Chondrocyte (in vitro differentiated cells): Measurements from ENCODE around the gene WDFY1. TPM values are rescaled to one million over a fixed set of nuclear protein-coding genes. Genes with fewer than 3 reads are reported as not detected.

Experiments used
- DNase-seq: peaks from one replicate; pipeline ENCODE4 v3.0.0; 2021; ENCODE audit warnings: mixed read lengths, low spot score
- H3K27ac Mint-ChIP-seq: one replicate; pipeline ENCODE4 v1.8.0; 2021; ENCODE audit warnings: mild to moderate bottlenecking, moderate library complexity, mixed read lengths; ENCODE audit not compliant: unreplicated experiment
- H3K27me3 Mint-ChIP-seq: 2 replicates; pipeline ENCODE4 v1.8.0; 2021; ENCODE audit warnings: low read depth, mixed read lengths
- H3K36me3 Mint-ChIP-seq: 2 replicates; pipeline ENCODE4 v1.8.0; 2021; ENCODE audit warnings: low read depth, mixed read lengths
- H3K4me1 Mint-ChIP-seq: 2 replicates; pipeline ENCODE4 v1.8.0; 2021; ENCODE audit warnings: low read depth, mild to moderate bottlenecking, mixed read lengths
- H3K4me3 Mint-ChIP-seq: one replicate; pipeline ENCODE4 v1.8.0; 2021; ENCODE audit warnings: mild to moderate bottlenecking, moderate library complexity, mixed read lengths; ENCODE audit not compliant: unreplicated experiment
- H3K9me3 Mint-ChIP-seq: 2 replicates; pipeline ENCODE4 v1.8.0; 2021; ENCODE audit warnings: low read depth, mixed read lengths
- CTCF ChIP-seq: fragments of 200-600 bp; sonication (generic); IDR thresholded peaks from 2 replicates; pipeline ENCODE4 v1.5.0; 2021; ENCODE audit warnings: antibody characterized with exemption, mild to moderate bottlenecking, moderate library complexity
- long read RNA-seq: library from polyadenylated mRNA; stranded (forward); transcript quantifications from one replicate; pipeline ENCODE4 v2.0.0, GENCODE V29; 2021
- total RNA-seq: library from RNA; stranded (reverse); gene quantifications from 3 replicates; pipeline ENCODE4 v1.2.1, GENCODE V29; 2021

The WDFY1 gene
- total RNA-seq: 52.3 to 68.0 TPM (median 61.3 TPM) in 3 replicates
- long read RNA-seq, full-length matches to known transcripts: 72 of 84 reads
- long read RNA-seq, partial matches to known transcripts: 1 of 84 reads
- long read RNA-seq, other reads (novel, unspliced or antisense): 11 of 84 reads

GRCh38 chr2:223944703-223945531 lies at the start of gene WDFY1:
Gene WDFY1 (minus strand): TSS chr2:223945335. CDS start chr2:223945284, 51 bp downstream.
- no peaks in the 10 kb centered on the region for H3K27me3 Mint-ChIP-seq
- peak; percentile 97 for DNase-seq
- H3K36me3 Mint-ChIP-seq: peaks cover 2% of the 10 kb centered on the region
- peak within 1 kb of the TSS; percentile 98 for H3K27ac Mint-ChIP-seq
- TF ChIP-seq CTCF: no peak
- peaks cover 3% of the 10 kb centered on the region for H3K9me3 Mint-ChIP-seq
- H3K4me3 Mint-ChIP-seq: peak within 1 kb of the TSS; percentile 95
- H3K4me1 Mint-ChIP-seq: peaks cover 28% of the 10 kb centered on the region

- Mint-ChIP-seq H3K36me3 (peaks cover 8% of the 10 kb centered on the region), H3K9me3 (peaks cover 7% of the 10 kb centered on the region), H3K4me3 (no peak overlapping the region), H3K4me1 (peaks cover 15% of the 10 kb centered on the region), H3K27ac (peak overlapping the region; percentile 91), H3K27me3 (no peaks in the 10 kb centered on the region)
- TF ChIP-seq CTCF: no peak
- DNase-seq: no peak
Observed at GRCh38 chr2:223994562-223995162, 49.5 kb upstream of the WDFY1 start.

GRCh38 chr2:223993634-223994232 lies 48.6 kb upstream of the WDFY1 start:
- Mint-ChIP-seq H3K27me3 (no peaks in the 10 kb centered on the region), H3K4me1 (peaks cover 18% of the 10 kb centered on the region), H3K36me3 (peaks cover 8% of the 10 kb centered on the region), H3K27ac (no peak overlapping the region), H3K9me3 (peaks cover 7% of the 10 kb centered on the region), H3K4me3 (no peak overlapping the region)
- no peak for DNase-seq
- peak; percentile 90 for TF ChIP-seq CTCF

GRCh38 chr2:223991611-223992010 lies 46.5 kb upstream of the WDFY1 start:
- Mint-ChIP-seq H3K36me3 (peaks cover 4% of the 10 kb centered on the region), H3K9me3 (peaks cover 7% of the 10 kb centered on the region), H3K27me3 (no peaks in the 10 kb centered on the region), H3K4me1 (peaks cover 18% of the 10 kb centered on the region), H3K27ac (no peak overlapping the region), H3K4me3 (no peak overlapping the region)
- no peak for TF ChIP-seq CTCF
- no peak for DNase-seq

GRCh38 chr2:223989856-223990232 lies 44.7 kb upstream of the WDFY1 start:
- Mint-ChIP-seq H3K36me3 (peaks cover under 1% of the 10 kb centered on the region), H3K9me3 (no peaks in the 10 kb centered on the region), H3K4me3 (no peak overlapping the region), H3K27me3 (no peaks in the 10 kb centered on the region), H3K4me1 (peaks cover 11% of the 10 kb centered on the region), H3K27ac (no peak overlapping the region)
- no peak for DNase-seq
- no peak for TF ChIP-seq CTCF
